HEK293 (cell line): Measurements from ENCODE around the gene SNTG2.
"Not testable (repeated sequence)": the region's sequence is repeated elsewhere in the genome, so short reads cannot be mapped to it uniquely, and the experiment has no call there.

Experiments
- CTCF ChIA-PET: fragments of 350-600 bp; formaldehyde crosslinking; extraction: SDS; loops from one replicate; lab custom pipeline; 2021; ENCODE audit warnings: antibody characterized with exemption; lab: Yijun Ruan, JAX
- POLR2A ChIA-PET: fragments of 300-600 bp; formaldehyde crosslinking; extraction: SDS; loops from one replicate; lab custom pipeline; 2020; ENCODE audit warnings: antibody characterized with exemption, inconsistent platforms; lab: Yijun Ruan, JAX
- H3K27ac ChIP-seq: fragments of 200-500 bp; sonication (Bioruptor generic); 2 replicates; pipeline ENCODE4 v1.5.1; 2014; ENCODE audit warnings: low read depth, low read length, control low read depth, inconsistent platforms; ENCODE audit errors: extremely low read depth
- H3K36me3 ChIP-seq, 2 experiments: fragments of 200-500 bp in 1 of 2; sonication (Bioruptor generic) in 1 of 2; 1 replicate in 1 of 2; 2 replicates in 1 of 2; pipeline ENCODE4 v1.5.1; 2014 to 2017; ENCODE audit warnings: inconsistent platforms in 2 of 2, low read length in 2 of 2; ENCODE audit not compliant: control insufficient read depth in 2 of 2, insufficient read depth in 1 of 2
- H3K4me1 ChIP-seq: fragments of 200-500 bp; sonication (Bioruptor generic); 2 replicates; pipeline ENCODE4 v1.5.1; 2014; ENCODE audit warnings: mild to moderate bottlenecking, low read length, inconsistent platforms; ENCODE audit not compliant: control insufficient read depth, insufficient read depth
- H3K4me3 ChIP-seq: 2 replicates; pipeline ENCODE4 v1.5.1; 2011; ENCODE audit warnings: low read depth, mild to moderate bottlenecking, control low read depth, low read length, moderate library complexity
- H3K9me3 ChIP-seq: fragments of 200-500 bp; sonication (Bioruptor generic); 2 replicates; pipeline ENCODE4 v1.5.1; 2014; ENCODE audit warnings: low read depth, low read length, inconsistent platforms; ENCODE audit not compliant: control insufficient read depth, insufficient read depth
- EGR2 ChIP-seq: fragments of 450-650 bp; formaldehyde crosslinking; IDR thresholded peaks from 2 replicates; pipeline ENCODE4 v1.5.1; 2016; ENCODE audit warnings: low read depth, missing biosample characterization, missing genetic modification characterization
- ELK4 ChIP-seq: IDR thresholded peaks from 2 replicates; pipeline ENCODE4 v1.6.1; 2011; ENCODE audit warnings: mild to moderate bottlenecking, low read depth, low read length, borderline replicate concordance
- MYNN ChIP-seq: fragments of 450-650 bp; formaldehyde crosslinking; IDR thresholded peaks from 2 replicates; pipeline ENCODE4 v1.5.1; 2016; ENCODE audit warnings: missing biosample characterization, missing genetic modification characterization, borderline replicate concordance
- OVOL3 ChIP-seq: fragments of 450-650 bp; formaldehyde crosslinking; IDR thresholded peaks from 2 replicates; pipeline ENCODE4 v1.5.1; 2016; ENCODE audit warnings: missing biosample characterization, missing genetic modification characterization
- ZBTB26 ChIP-seq: fragments of 450-650 bp; formaldehyde crosslinking; optimal IDR thresholded peaks from 2 replicates; pipeline ENCODE3; 2016; ENCODE audit warnings: missing biosample characterization, mild to moderate bottlenecking, missing genetic modification characterization
- ZBTB8A ChIP-seq: fragments of 450-650 bp; formaldehyde crosslinking; IDR thresholded peaks from 2 replicates; pipeline ENCODE4 v1.5.1; 2016; ENCODE audit warnings: missing biosample characterization, missing genetic modification characterization
- ZNF121 ChIP-seq: fragments of 450-650 bp; formaldehyde crosslinking; IDR thresholded peaks from 2 replicates; pipeline ENCODE4 v1.5.1; 2016; ENCODE audit warnings: missing biosample characterization, missing genetic modification characterization
- ZNF146 ChIP-seq: fragments of 450-650 bp; formaldehyde crosslinking; IDR thresholded peaks from 2 replicates; pipeline ENCODE4 v1.5.1; 2016; ENCODE audit warnings: missing biosample characterization, missing genetic modification characterization
- ZNF169 ChIP-seq: fragments of 450-650 bp; formaldehyde crosslinking; IDR thresholded peaks from 2 replicates; pipeline ENCODE4 v1.5.1; 2016; ENCODE audit warnings: missing biosample characterization, missing genetic modification characterization
- ZNF184 ChIP-seq: fragments of 450-650 bp; IDR thresholded peaks from 2 replicates; pipeline ENCODE4 v1.5.1; 2018; ENCODE audit warnings: missing biosample characterization, mild to moderate bottlenecking, missing genetic modification characterization
- ZNF221 ChIP-seq: fragments of 450-650 bp; formaldehyde crosslinking; IDR thresholded peaks from 2 replicates; pipeline ENCODE4 v1.5.1; 2017; ENCODE audit warnings: missing biosample characterization, missing genetic modification characterization, borderline replicate concordance
- ZNF26 ChIP-seq: fragments of 450-650 bp; formaldehyde crosslinking; IDR thresholded peaks from 2 replicates; pipeline ENCODE4 v1.5.1; 2016; ENCODE audit warnings: missing biosample characterization, missing genetic modification characterization
- ZNF324 ChIP-seq: fragments of 450-650 bp; formaldehyde crosslinking; IDR thresholded peaks from 2 replicates; pipeline ENCODE4 v1.5.1; 2016; ENCODE audit warnings: missing biosample characterization, missing genetic modification characterization
- ZNF350 ChIP-seq: fragments of 450-650 bp; formaldehyde crosslinking; IDR thresholded peaks from 2 replicates; pipeline ENCODE4 v1.5.0; 2017; ENCODE audit warnings: missing biosample characterization, mild to moderate bottlenecking, missing genetic modification characterization
- ZNF426 ChIP-seq: fragments of 450-650 bp; formaldehyde crosslinking; IDR thresholded peaks from 2 replicates; pipeline ENCODE4 v1.5.1; 2017; ENCODE audit warnings: missing biosample characterization, missing genetic modification characterization, mild to moderate bottlenecking, inconsistent platforms, moderate library complexity
- ZNF473 ChIP-seq: fragments of 450-650 bp; formaldehyde crosslinking; IDR thresholded peaks from 2 replicates; pipeline ENCODE4 v1.5.1; 2017; ENCODE audit warnings: missing biosample characterization, missing genetic modification characterization
- ZNF521 ChIP-seq: fragments of 450-650 bp; formaldehyde crosslinking; IDR thresholded peaks from 2 replicates; pipeline ENCODE4 v1.5.1; 2017; ENCODE audit warnings: missing biosample characterization, mild to moderate bottlenecking, missing genetic modification characterization
- ZNF529 ChIP-seq: fragments of 450-650 bp; formaldehyde crosslinking; IDR thresholded peaks from 2 replicates; pipeline ENCODE4 v1.5.1; 2017; ENCODE audit warnings: missing genetic modification characterization, missing biosample characterization; ENCODE audit not compliant: insufficient replicate concordance
- ZNF571 ChIP-seq: fragments of 450-650 bp; formaldehyde crosslinking; IDR thresholded peaks from 2 replicates; pipeline ENCODE4 v1.5.0; 2017; ENCODE audit warnings: missing biosample characterization, missing genetic modification characterization
- ZNF707 ChIP-seq: fragments of 450-650 bp; formaldehyde crosslinking; IDR thresholded peaks from 2 replicates; pipeline ENCODE4 v1.5.1; 2016; ENCODE audit warnings: missing biosample characterization, missing genetic modification characterization
- ZNF777 ChIP-seq: fragments of 450-650 bp; formaldehyde crosslinking; IDR thresholded peaks from 2 replicates; pipeline ENCODE4 v1.5.1; 2017; ENCODE audit warnings: missing biosample characterization, missing genetic modification characterization, borderline replicate concordance
- ZNF785 ChIP-seq: fragments of 450-650 bp; formaldehyde crosslinking; IDR thresholded peaks from 2 replicates; pipeline ENCODE4 v1.5.1; 2016; ENCODE audit warnings: missing biosample characterization, missing genetic modification characterization
- ZSCAN5A ChIP-seq: fragments of 450-650 bp; formaldehyde crosslinking; IDR thresholded peaks from 2 replicates; pipeline ENCODE4 v1.5.1; 2016; ENCODE audit warnings: missing biosample characterization, missing genetic modification characterization

The SNTG2 gene

GRCh38 chr2:1390118-1390517 is 439.5 kb downstream of the SNTG2 start:
- H3K36me3 ChIP-seq, CTCF ChIA-PET, H3K27ac ChIP-seq, H3K4me1 ChIP-seq, POLR2A ChIA-PET, H3K9me3 ChIP-seq, H3K4me3 ChIP-seq: not testable (repeated sequence)
- TF ChIP-seq ZNF146 (tag by site-specific recombination) = peak; percentile 60; the same call in 1 of the 2 replicates

GRCh38 chr2:1393321-1393720 is 442.7 kb downstream of the SNTG2 start:
- H3K27ac ChIP-seq = no peak overlapping the region
- H3K4me1 ChIP-seq = no peaks in the 10 kb centered on the region
- TF ChIP-seq ZNF426 (no peak), ZNF26 (tag by site-specific recombination) (no peak), ZNF221 (tag by site-specific recombination) (no peak), ZNF169 (tag by site-specific recombination) (no peak), ZBTB26 (no peak), ZBTB8A (tag by site-specific recombination) (no peak), ZNF777 (tag by site-specific recombination) (no peak), ZNF350 (tag by site-specific recombination) (no peak), ZNF707 (tag by site-specific recombination) (no peak), ZNF571 (tag by site-specific recombination) (no peak), OVOL3 (tag by site-specific recombination) (no peak)
- TF ChIP-seq, all 188 proteins: peak for 0
- Histone ChIP-seq H3K9me3 (no peaks in the 10 kb centered on the region), H3K4me3 (no peak overlapping the region), H3K36me3 (no peaks in the 10 kb centered on the region)
- ChIA-PET CTCF (interaction anchor here (0.7 kb wide), 1 partner anchor 627 kb away, joined by 3 read pairs; no protein-coding TSS in a partner anchor), POLR2A (no interaction called here)

GRCh38 chr2:1394709-1395408 is 444.2 kb downstream of the SNTG2 start:
- Histone ChIP-seq H3K4me3 (no peak overlapping the region), H3K36me3 (no peaks in the 10 kb centered on the region), H3K27ac (no peak overlapping the region), H3K4me1 (no peaks in the 10 kb centered on the region), H3K9me3 (no peaks in the 10 kb centered on the region)
- ChIA-PET CTCF (no interaction called here), POLR2A (no interaction called here)
- TF ChIP-seq ZNF529 (tag by site-specific recombination) (no peak), ZBTB26 (no peak), ZNF324 (tag by site-specific recombination) (no peak), EGR2 (tag by site-specific recombination) (no peak), ELK4 (no peak), ZNF785 (tag by site-specific recombination) (no peak), ZNF521 (tag by site-specific recombination) (no peak), ZSCAN5A (tag by site-specific recombination) (no peak), ZNF184 (no peak), ZNF121 (tag by site-specific recombination) (no peak), MYNN (tag by site-specific recombination) (no peak), ZNF473 (tag by site-specific recombination) (no peak)
